Neutrophil (primary cell): ENCODE measurements around the gene TMEM184A.

ENCODE experiments used
- H3K27ac ChIP-seq: fragments of 200-600 bp; sonication (generic); 2 replicates; pipeline ENCODE4 v1.5.1; 2016; ENCODE audit warnings: mild to moderate bottlenecking, moderate library complexity
- H3K27me3 ChIP-seq: fragments of 200-600 bp; sonication (generic); 2 replicates; pipeline ENCODE4 v1.6.0; 2016; ENCODE audit warnings: mild to moderate bottlenecking
- H3K36me3 ChIP-seq: fragments of 200-600 bp; sonication (generic); 2 replicates; pipeline ENCODE4 v1.5.1; 2017
- H3K4me1 ChIP-seq, 2 experiments: fragments of 200-600 bp in 1 of 2; sonication (generic) in 1 of 2; 1 replicate in 1 of 2; 2 replicates in 1 of 2; pipeline versions ENCODE4 v1.5.1 to v1.6.1; 2013 to 2016; ENCODE audit warnings: low read depth in 1 of 2, low read length in 1 of 2, mild to moderate bottlenecking in 1 of 2, moderate library complexity in 1 of 2; ENCODE audit not compliant: control insufficient read depth in 1 of 2, insufficient read depth in 1 of 2
- H3K4me3 ChIP-seq, 2 experiments: fragments of 200-600 bp in 1 of 2; sonication (generic) in 1 of 2; 1 replicate in 1 of 2; 2 replicates in 1 of 2; pipeline ENCODE4 v1.5.1; 2013 to 2016; ENCODE audit warnings: low read depth in 1 of 2, low read length in 1 of 2, mild to moderate bottlenecking in 1 of 2, moderate library complexity in 1 of 2
- H3K9me3 ChIP-seq: fragments of 200-600 bp; sonication (generic); 2 replicates; pipeline ENCODE4 v1.5.1; 2016
- CTCF ChIP-seq: fragments of 200-600 bp; sonication (generic); IDR thresholded peaks from 2 replicates; pipeline ENCODE4 v1.5.1; 2016; ENCODE audit warnings: antibody characterized with exemption

TMEM184A gene

GRCh38 chr7:1558181-1558811 is 2.3 kb upstream of the TMEM184A start:
- H3K27me3 ChIP-seq = no peaks in the 10 kb centered on the region
- H3K9me3 ChIP-seq = no peaks in the 10 kb centered on the region
- H3K4me1 ChIP-seq = no peaks in the 10 kb centered on the region
- H3K36me3 ChIP-seq = no peaks in the 10 kb centered on the region
- no peak for TF ChIP-seq CTCF
- H3K4me3 ChIP-seq = no peak overlapping the region
- H3K27ac ChIP-seq = no peak overlapping the region

GRCh38 chr7:1557771-1558170 is 1.8 kb upstream of the TMEM184A start:
- no peaks in the 10 kb centered on the region for H3K9me3 ChIP-seq
- H3K27ac ChIP-seq = no peak overlapping the region

GRCh38 chr7:1557006-1557405 is 1.0 kb upstream of the TMEM184A start:
- Histone ChIP-seq H3K4me3 (no peak overlapping the region), H3K27ac (no peak overlapping the region), H3K27me3 (no peaks in the 10 kb centered on the region), H3K36me3 (no peaks in the 10 kb centered on the region), H3K9me3 (no peaks in the 10 kb centered on the region), H3K4me1 (no peaks in the 10 kb centered on the region)
- TF ChIP-seq CTCF = no peak

More at GRCh38 chr7:1557771-1558170, 1.8 kb upstream of the TMEM184A start:
- no peaks in the 10 kb centered on the region for H3K4me1 ChIP-seq
- no peaks in the 10 kb centered on the region for H3K27me3 ChIP-seq
- TF ChIP-seq CTCF = no peak
- no peak overlapping the region for H3K4me3 ChIP-seq
- no peaks in the 10 kb centered on the region for H3K36me3 ChIP-seq

GRCh38 chr7:1555046-1555812 is 776 bp downstream of the TMEM184A start:
- no peaks in the 10 kb centered on the region for H3K36me3 ChIP-seq
- no peaks in the 10 kb centered on the region for H3K4me1 ChIP-seq
- no peak overlapping the region for H3K27ac ChIP-seq
- TF ChIP-seq CTCF = no peak
- no peaks in the 10 kb centered on the region for H3K27me3 ChIP-seq
- no peaks in the 10 kb centered on the region for H3K9me3 ChIP-seq
- no peak overlapping the region for H3K4me3 ChIP-seq

GRCh38 chr7:1554333-1555045 is 1.5 kb downstream of the TMEM184A start:
- Histone ChIP-seq H3K9me3 (no peaks in the 10 kb centered on the region), H3K36me3 (no peaks in the 10 kb centered on the region), H3K27ac (no peak overlapping the region), H3K27me3 (no peaks in the 10 kb centered on the region), H3K4me1 (no peaks in the 10 kb centered on the region), H3K4me3 (no peak overlapping the region)
- no peak for TF ChIP-seq CTCF
